GM21447 (cell line): ENCODE measurements around the gene MT1M.
"Not testable (repeated sequence)": the region's sequence is repeated elsewhere in the genome, so short reads cannot be mapped to it uniquely, and the experiment has no call there.

ENCODE experiments used
- ATAC-seq: cut with Tn5 transposase; IDR thresholded peaks from one replicate; pipeline ENCODE4 v1.9.1; 2021; ENCODE audit not compliant: unreplicated experiment

MT1M gene

GRCh38 chr16:56645838-56646237 lies 13.4 kb downstream of the MT1M start:
- no peak for ATAC-seq

DNA sequence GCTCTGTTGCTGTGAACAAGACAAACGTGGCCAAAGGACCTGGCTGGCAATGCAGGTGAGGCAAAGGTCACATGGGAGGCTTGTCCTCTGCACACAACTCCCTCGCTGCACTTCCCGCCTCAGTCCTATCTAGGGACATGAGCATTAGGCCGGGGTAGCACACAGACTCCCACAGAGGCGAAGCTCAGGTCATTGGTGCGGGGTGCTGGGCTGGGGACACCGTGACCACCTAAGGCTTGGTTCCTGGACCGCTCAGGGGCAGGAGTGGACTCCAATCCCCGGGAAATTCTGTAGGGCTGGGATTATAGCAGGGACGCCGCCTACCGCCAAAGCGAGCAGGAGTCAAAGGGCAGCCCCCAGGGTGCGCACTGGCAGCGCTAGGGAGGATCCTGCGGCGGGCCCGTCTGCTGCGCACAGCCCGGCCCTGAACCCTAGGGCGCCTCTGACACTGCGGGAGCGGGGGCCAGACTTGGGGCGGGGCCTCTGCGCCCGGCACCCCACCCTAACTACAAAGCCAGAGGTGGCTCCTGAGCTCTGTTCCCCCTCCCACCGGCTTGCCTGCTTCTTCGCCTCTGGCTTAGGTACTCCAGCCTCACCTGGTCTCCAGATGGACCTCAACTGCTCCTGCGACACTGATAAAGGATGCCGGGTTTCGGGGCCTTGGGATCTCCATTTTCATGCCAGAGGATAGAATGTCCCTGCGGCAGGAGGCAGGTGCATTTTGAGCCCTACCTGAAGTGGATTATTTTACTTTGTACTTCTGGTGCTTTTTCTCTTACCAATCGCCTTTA lies 15.4 kb downstream of the MT1M start:
- no peak for ATAC-seq

GRCh38 chr16:56649271-56649670 lies 16.8 kb downstream of the MT1M start:
- ATAC-seq = no peak

GRCh38 chr16:56649820-56650219 lies 17.4 kb downstream of the MT1M start:
- ATAC-seq = no peak

DNA sequence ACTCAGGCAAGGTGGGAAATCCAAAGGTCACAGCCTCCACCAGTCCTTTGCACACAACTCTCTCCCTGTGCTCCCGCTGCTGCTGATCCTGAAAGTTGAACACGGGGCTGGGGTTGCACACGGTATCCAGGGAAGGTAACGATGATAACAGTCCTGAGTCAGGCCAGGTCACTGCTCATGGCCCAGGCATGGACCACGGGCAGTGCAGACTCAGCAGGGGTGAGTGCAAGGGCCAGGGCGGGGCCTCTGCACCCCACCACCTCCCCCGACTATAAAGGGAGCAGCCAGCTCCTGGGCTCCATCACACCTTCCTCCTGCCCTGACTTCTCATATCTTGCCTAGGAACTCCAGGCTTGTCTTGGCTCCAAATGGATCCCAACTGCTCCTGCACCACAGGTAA lies 19.1 kb downstream of the MT1M start, which contains the start of gene MT1B:
Gene MT1B, plus strand, starts transcription at position 301 of the 400 bp plus-strand sequence. Its CDS starts 68 bp downstream, at position 369.
- no peak for ATAC-seq

GRCh38 chr16:56652600-56652999 lies 20.1 kb downstream of the MT1M start:
- no peak for ATAC-seq

GRCh38 chr16:56653218-56653617 lies 20.8 kb downstream of the MT1M start:
- ATAC-seq = no peak

- ATAC-seq = no peak
Measured at GRCh38 chr16:56657555-56658326, 25.3 kb downstream of the MT1M start, which contains the start of gene MT1F. TSS of gene MT1F (plus strand) at chr16:56657959. CDS start at chr16:56658059, 100 bp downstream.

DNA sequence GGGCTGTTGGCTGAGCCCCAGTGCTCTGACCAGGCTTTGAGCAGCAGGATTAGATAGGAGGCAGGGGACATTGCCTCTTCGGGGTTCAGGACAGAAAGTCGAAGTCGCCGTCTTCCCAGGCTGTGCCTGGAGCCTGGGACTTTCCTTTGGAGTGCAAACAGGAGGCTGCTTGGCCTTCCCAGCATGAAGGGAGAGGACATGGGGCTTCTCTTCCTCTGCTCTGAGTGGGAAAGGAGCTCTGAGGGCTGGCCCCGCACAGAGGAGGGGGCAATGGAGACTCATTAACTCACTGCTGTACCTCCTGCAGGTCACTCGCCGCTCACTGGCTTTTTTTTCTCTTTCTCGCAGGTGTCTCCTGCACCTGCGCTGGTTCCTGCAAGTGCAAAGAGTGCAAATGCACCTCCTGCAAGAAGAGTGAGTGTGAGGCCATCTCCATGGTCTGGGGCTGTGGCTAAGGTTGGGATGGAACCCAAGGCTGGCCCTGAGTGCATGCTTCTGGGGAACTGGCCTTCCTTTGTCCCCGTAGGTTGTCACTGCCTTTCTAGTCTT lies 25.9 kb downstream of the MT1M start:
- no peak for ATAC-seq

DNA sequence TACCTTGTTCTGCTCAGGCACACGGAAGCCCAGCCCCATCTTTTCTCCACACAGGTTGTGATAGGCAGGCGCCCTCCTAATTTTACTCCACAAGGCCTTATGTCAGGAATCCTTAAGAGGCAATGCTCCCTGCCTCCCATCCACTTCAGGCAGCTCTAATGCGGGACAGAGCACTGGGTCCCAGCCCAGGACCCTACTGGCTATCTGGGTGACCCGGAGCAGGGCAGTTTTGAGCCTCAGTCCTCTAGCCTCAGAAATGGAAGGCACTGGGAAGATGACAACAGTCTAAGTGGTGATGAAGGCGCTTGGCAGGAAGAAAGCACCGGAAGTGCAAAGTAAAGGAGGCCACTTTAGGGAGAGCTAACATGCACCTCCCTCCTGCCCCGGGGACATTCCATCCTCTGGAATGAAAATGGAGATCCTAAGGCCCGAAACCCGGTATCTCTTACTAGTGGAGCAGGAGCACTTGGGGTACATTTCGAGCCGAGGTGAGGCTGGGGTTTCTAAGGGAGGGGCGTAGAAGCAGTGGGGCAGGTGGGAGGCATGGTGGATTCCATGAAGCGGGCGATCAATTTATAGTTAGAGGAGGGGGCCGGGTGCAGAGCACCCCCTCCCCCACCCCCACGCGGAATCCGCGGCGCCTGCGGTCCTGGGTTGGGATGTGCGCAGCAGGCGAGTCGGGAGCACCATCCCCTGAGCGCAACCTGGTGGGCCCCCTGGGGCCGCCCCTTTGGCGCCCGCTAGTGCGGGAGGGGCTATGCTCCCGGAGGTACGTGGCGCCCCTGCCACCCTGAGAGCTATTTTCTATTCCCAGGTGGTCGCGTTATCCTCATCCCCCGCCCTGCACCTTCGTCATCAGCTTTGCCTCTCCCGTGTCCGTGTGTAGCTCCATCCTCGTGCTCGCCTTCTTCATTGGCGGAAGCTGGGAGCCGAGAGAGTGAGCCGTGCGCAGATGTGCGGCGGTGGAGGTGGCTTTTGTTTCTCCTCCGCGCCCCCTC lies 30.2 kb downstream of the MT1M start:
- ATAC-seq = no peak

DNA sequence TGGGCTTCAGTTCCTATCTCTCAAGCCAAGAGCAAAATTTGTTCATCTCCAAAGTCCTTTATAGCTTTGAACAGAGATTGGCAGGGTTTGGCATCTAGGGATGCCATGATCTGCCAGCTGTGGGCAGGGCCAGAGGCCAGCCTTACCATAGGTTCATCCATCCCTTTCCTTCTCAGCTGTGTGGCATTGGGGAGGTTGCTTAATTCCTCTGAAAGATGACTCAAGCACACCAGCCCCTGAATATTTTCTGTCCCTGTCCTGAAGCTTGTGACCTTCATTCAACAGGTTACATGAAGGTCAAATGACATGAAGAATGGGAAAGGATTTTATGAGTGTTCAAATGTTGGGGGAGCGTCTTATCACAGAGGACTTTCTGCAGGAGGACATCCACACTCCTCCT lies 32.0 kb downstream of the MT1M start:
- no peak for ATAC-seq

- ATAC-seq = not testable (repeated sequence)
Measured at GRCh38 chr16:56665286-56666261, 33.1 kb downstream of the MT1M start.

GRCh38 chr16:56667581-56668571 lies 35.4 kb downstream of the MT1M start, which contains the start of gene MT1G:
TSS of gene MT1G (minus strand) at chr16:56668065. CDS start at chr16:56667993, 72 bp downstream.
- no peak for ATAC-seq

GRCh38 chr16:56669005-56669839 lies 36.8 kb downstream of the MT1M start, which contains the start of gene MT1H:
TSS of gene MT1H (plus strand) at chr16:56669814. CDS start at chr16:56669885, 71 bp downstream.
- no peak for ATAC-seq

DNA sequence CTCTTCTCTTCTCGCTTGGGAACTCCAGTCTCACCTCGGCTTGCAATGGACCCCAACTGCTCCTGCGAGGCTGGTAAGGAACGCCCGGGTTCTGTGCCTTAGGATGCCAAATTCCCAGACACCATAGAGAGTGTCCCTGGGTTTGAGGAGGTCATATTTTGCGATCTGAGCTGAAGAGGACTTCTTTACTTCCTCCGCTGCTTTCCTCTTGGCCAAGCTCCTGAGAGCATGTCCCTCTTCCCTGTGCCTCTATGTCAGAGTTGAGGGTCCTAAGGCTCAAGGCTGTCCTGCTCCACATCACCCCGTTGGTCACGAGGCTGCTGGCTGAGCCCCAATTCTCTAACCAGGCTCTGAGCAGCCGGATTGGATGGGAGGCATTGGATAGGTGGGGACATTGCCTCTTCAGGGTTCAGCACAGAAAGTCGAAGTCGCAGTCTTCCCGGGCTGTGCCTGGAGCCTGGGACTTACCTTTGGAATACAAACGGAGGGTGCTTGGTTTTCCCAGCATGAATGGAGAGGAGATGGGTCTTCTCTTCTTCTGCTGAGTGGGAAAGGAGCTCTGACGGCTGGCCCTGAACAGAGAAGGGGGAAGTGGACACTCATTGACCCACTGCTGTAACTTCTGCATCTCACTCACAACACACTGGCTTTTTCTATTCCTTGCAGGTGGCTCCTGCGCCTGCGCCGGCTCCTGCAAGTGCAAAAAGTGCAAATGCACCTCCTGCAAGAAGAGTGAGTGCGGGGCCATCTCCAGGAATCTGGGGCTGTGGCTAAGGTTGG lies 37.6 kb downstream of the MT1M start:
- no peak for ATAC-seq

- ATAC-seq = no peak
Measured at GRCh38 chr16:56670620-56670934, 38.1 kb downstream of the MT1M start.
